K562 (cell line): ENCODE measurements around the gene CEP44. TPM values are rescaled to one million over a fixed set of nuclear protein-coding genes. Genes with fewer than 3 reads are reported as not detected.
A peak's percentile ranks its signal among the peaks of the same experiment; 100 is the strongest.

ENCODE experiments used
- ATAC-seq: fragments of 200-7000 bp; cut with Tn5 transposase; 3 replicates; pipeline ENCODE4 v1.9.1; 2020; ENCODE audit warnings: moderate library complexity
- BruUV-seq: library from RNA; stranded (reverse); fragments of 400-500 nt; replicated peaks from 2 replicates; lab custom pipeline; 2021; lab: Mats Ljungman, UMichigan
- CTCF ChIA-PET: fragments of 300-600 bp; formaldehyde crosslinking; extraction: SDS; loops from one replicate; lab custom pipeline; 2021; ENCODE audit warnings: low intra/inter-chr PET ratio; lab: Yijun Ruan, JAX
- POLR2A ChIA-PET: fragments of 300-600, 350-650 bp; sonication (Branson Sonifier 250); formaldehyde crosslinking; extraction: SDS; loops from one replicate; lab custom pipeline; 2021; ENCODE audit warnings: antibody characterized with exemption, inconsistent platforms; lab: Yijun Ruan, JAX
- DNase-seq, 4 experiments: peaks; one replicate each; pipeline versions ENCODE4 v3.0.0 to v3.0.0-alpha.2; 2011 to 2018; ENCODE audit warnings: low spot score in 3 of 4, mixed read lengths in 3 of 4; ENCODE audit errors: extremely low read depth in 1 of 4
- FAIRE-seq: peaks from 2 replicates; lab custom pipeline; 2011; peaks lifted over from hg19 to GRCh38; lab: Jason Lieb, UNC
- H2AFZ ChIP-seq: 2 replicates; pipeline ENCODE4 v1.6.0; 2011; ENCODE audit warnings: low read depth, low read length, control low read depth, inconsistent platforms
- H3K27ac ChIP-seq: fragments of 200-600 bp; 3 replicates; pipeline ENCODE4 v1.8.0; 2011; ENCODE audit warnings: low read depth, mild to moderate bottlenecking, control low read depth, inconsistent platforms, low read length, moderate library complexity, mixed read lengths; ENCODE audit errors: extremely low read depth
- H3K27me3 ChIP-seq, 2 experiments: fragments of 300-600 bp in 1 of 2; 2 replicates in 1 of 2; 3 replicates in 1 of 2; pipeline versions ENCODE4 v1.6.0 to v1.8.0; 2011; ENCODE audit warnings: inconsistent platforms in 2 of 2, low read length in 2 of 2, mild to moderate bottlenecking in 1 of 2, mixed read lengths in 1 of 2, moderate library complexity in 1 of 2; ENCODE audit not compliant: control insufficient read depth in 2 of 2, insufficient read depth in 2 of 2
- H3K36me3 ChIP-seq: fragments of 300-600 bp; 3 replicates; pipeline ENCODE4 v1.8.0; 2011; ENCODE audit warnings: mild to moderate bottlenecking, low read length, inconsistent platforms; ENCODE audit not compliant: control insufficient read depth, insufficient read depth
- H3K4me1 ChIP-seq, 2 experiments: fragments of 200-600 bp in 1 of 2; replicated peaks in 1 of 2; 2 replicates in 1 of 2; 3 replicates in 1 of 2; pipeline versions ENCODE4 v1.5.1 to v1.8.0; 2011; ENCODE audit warnings: inconsistent platforms in 2 of 2, low read length in 2 of 2, mild to moderate bottlenecking in 1 of 2, mixed read lengths in 1 of 2, moderate library complexity in 1 of 2; ENCODE audit not compliant: control insufficient read depth in 2 of 2, insufficient read depth in 2 of 2
- H3K4me2 ChIP-seq: 2 replicates; pipeline ENCODE4 v1.6.1; 2011; ENCODE audit warnings: low read length, control low read depth, inconsistent platforms, mixed read lengths; ENCODE audit not compliant: insufficient read depth
- H3K4me3 ChIP-seq: fragments of 200-600 bp; sonication (generic), shearing (Covaris generic); 2 replicates; pipeline ENCODE4 v1.5.1; 2016; ENCODE audit warnings: control low read depth, inconsistent platforms
- H3K79me2 ChIP-seq: fragments of 200-600 bp; 3 replicates; pipeline ENCODE4 v1.8.0; 2011; ENCODE audit warnings: low read length, inconsistent platforms; ENCODE audit not compliant: control insufficient read depth, insufficient read depth
- H3K9ac ChIP-seq, 2 experiments: 2 replicates each; pipeline versions ENCODE4 v1.6.0 to v1.6.1; 2011; ENCODE audit warnings: low read depth in 2 of 2, low read length in 2 of 2, control low read depth in 1 of 2, inconsistent platforms in 1 of 2, mild to moderate bottlenecking in 1 of 2, mixed read lengths in 1 of 2; ENCODE audit not compliant: insufficient read depth in 1 of 2
- H3K9me1 ChIP-seq: one replicate; pipeline ENCODE4 v1.6.0; 2011; ENCODE audit warnings: inconsistent platforms, mild to moderate bottlenecking, low read length, moderate library complexity; ENCODE audit not compliant: control insufficient read depth, insufficient read depth
- H3K9me3 ChIP-seq: replicated peaks from 2 replicates; pipeline ENCODE4 v1.5.1; 2011; ENCODE audit warnings: low read depth, low read length, inconsistent platforms; ENCODE audit not compliant: control insufficient read depth, insufficient read depth
- H4K20me1 ChIP-seq: replicated peaks from 2 replicates; pipeline ENCODE4 v1.6.1; 2011; ENCODE audit warnings: low read length, inconsistent platforms, mixed read lengths; ENCODE audit not compliant: control insufficient read depth, insufficient read depth
- NFIC ChIP-seq: fragments of 450-650 bp; IDR thresholded peaks from 2 replicates; pipeline ENCODE4 v1.6.1; 2017; ENCODE audit warnings: mild to moderate bottlenecking, inconsistent platforms
- STAG1 ChIP-seq: sonication (generic); formaldehyde crosslinking; IDR thresholded peaks from 2 replicates; pipeline ENCODE4 v1.5.0; 2020; ENCODE audit warnings: missing genetic modification reagents, borderline replicate concordance
- ZNF165 ChIP-seq: fragments of 250-450 bp; sonication (Bioruptor Pico); IDR thresholded peaks from 2 replicates; pipeline ENCODE4 v1.4.0; 2020; ENCODE audit warnings: borderline replicate concordance
- ZNF436 ChIP-seq: fragments of 250-450, 450-650 bp; sonication (Bioruptor Pico); formaldehyde crosslinking; IDR thresholded peaks from 2 replicates; pipeline ENCODE4 v1.7.0; 2020; ENCODE audit warnings: mild to moderate bottlenecking
- WGBS: fragments of 100-300 bp; shearing (Covaris generic); methylation state at CpG from one replicate; pipeline ENCODE4 v1.1.6; 2016; ENCODE audit warnings: low coverage, mixed read lengths; ENCODE audit not compliant: insufficient coverage; ENCODE audit errors: missing lambda C conversion rate; 5-methylcytosine and 5-hydroxymethylcytosine counted together
- in situ Hi-C: fragments of 300-500 bp; cut with MboI; formaldehyde crosslinking; loops from 4 replicates; pipeline ENCODE4 v1.15.0; 2018; ENCODE audit warnings: inconsistent platforms, mixed read lengths
- intact Hi-C: fragments of 100-400 bp; cut with micrococcal nuclease; formaldehyde crosslinking; loops from 2 replicates; pipeline ENCODE4 v1.14.2; 2022
- polyA plus RNA-seq, 8 experiments: library from polyadenylated mRNA; depleted of rRNA in 4 of 8; stranded (reverse) in 5 of 8; unstranded in 3 of 8; fragments of >200 nt; fragmentation: Nextera tagmentation in 2 of 8; fragmentation: Illumina TruSeq in 1 of 8; extraction: Ambion mirVana in 2 of 8; extraction: Trizol in 1 of 8; gene quantifications; 2 replicates each; pipeline versions ENCODE4 v1.2.1 to v1.2.3, GENCODE V29; 2011 to 2014; ENCODE audit warnings: inconsistent platforms in 1 of 8, missing spikeins in 1 of 8
- total RNA-seq, 7 experiments: library from RNA; depleted of rRNA in 6 of 7; stranded (reverse); fragments of >200 nt in 6 of 7; fragmentation: Illumina TruSeq in 2 of 7; extraction: Trizol in 2 of 7; gene quantifications; 2 replicates each; pipeline versions ENCODE4 v1.2.1 to v1.2.3, GENCODE V29; 2011 to 2021; ENCODE audit warnings: low replicate concordance in 1 of 7
- TF ChIP-seq, protein P1 (sequence below): fragments of 450-650 bp; IDR thresholded peaks from 2 replicates; pipeline ENCODE4 v1.6.1; 2017; ENCODE audit warnings: mild to moderate bottlenecking, moderate library complexity

CEP44 gene
- total and polyA plus RNA-seq, 9 of the 15 experiments (the other 6 are each of a cell fraction or from before 2014, with no cell fraction given), result 19.6 to 45.0 (median 24.4) TPM

DNA sequence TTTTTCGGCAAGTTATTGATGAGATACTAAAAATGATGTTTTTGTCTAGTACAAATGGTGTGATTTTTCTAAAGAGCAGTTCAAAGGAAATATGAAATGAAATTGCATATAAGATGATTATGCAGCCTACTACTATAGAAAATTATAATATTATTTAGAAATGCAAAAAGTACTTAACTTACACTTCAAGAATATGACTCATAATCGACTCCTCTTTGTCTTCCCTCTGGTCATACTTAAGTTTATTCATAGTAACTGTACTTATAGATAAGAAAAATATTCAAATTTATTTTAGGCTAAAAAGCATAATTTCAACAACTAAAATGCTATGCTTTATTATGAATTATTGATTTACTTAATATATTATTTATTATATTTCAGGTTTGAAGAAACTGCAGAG, 33.2 kb downstream of the CEP44 start:
- in situ Hi-C loops, result no loop called here
- intact Hi-C loops, result loop anchor here (5.0 kb wide), 3 partner anchors 195 to 565 kb away; no protein-coding TSS in a partner anchor

GRCh38 chr4:174317531-174317930, 33.8 kb downstream of the CEP44 start:
- no peak for ATAC-seq
- H3K79me2 ChIP-seq, result no peaks in the 10 kb centered on the region
- TF ChIP-seq NFIC, result peak; percentile 28; the same call in 1 of the 2 replicates
- TF ChIP-seq ZNF165 (CRISPR knock-in tag), result no peak
- TF ChIP-seq STAG1 (CRISPR knock-in tag), result no peak
- TF ChIP-seq, protein P1, sequence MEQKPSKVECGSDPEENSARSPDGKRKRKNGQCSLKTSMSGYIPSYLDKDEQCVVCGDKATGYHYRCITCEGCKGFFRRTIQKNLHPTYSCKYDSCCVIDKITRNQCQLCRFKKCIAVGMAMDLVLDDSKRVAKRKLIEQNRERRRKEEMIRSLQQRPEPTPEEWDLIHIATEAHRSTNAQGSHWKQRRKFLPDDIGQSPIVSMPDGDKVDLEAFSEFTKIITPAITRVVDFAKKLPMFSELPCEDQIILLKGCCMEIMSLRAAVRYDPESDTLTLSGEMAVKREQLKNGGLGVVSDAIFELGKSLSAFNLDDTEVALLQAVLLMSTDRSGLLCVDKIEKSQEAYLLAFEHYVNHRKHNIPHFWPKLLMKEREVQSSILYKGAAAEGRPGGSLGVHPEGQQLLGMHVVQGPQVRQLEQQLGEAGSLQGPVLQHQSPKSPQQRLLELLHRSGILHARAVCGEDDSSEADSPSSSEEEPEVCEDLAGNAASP, result no peak
- TF ChIP-seq, all 486 proteins: peak for 1
- Histone ChIP-seq H3K4me1 (peaks cover 0 to 13% of the 10 kb centered on the region in 2 experiments; a peak in 2 of 5 replicates), H2AFZ (no peak overlapping the region), H3K9ac (no peak overlapping the region), H3K4me2 (no peak overlapping the region), H3K4me3 (no peak overlapping the region), H3K9me1 (no peaks in the 10 kb centered on the region), H4K20me1 (no peaks in the 10 kb centered on the region), H3K36me3 (peaks cover 51% of the 10 kb centered on the region), H3K27ac (no peak overlapping the region), H3K27me3 (no peaks in the 10 kb centered on the region), H3K9me3 (no peaks in the 10 kb centered on the region)
- BruUV-seq, result no TSS peak
- ChIA-PET POLR2A (no interaction called here), CTCF (interaction anchor here (0.6 kb wide), 1 partner anchor 59 kb away, joined by 5 read pairs; no protein-coding TSS in a partner anchor)
- DNase-seq (no peak), FAIRE-seq (no peak)
- intact Hi-C loops (loop anchor here (5.0 kb wide), 3 partner anchors 195 to 565 kb away; no protein-coding TSS in a partner anchor), in situ Hi-C loops (no loop called here)

More for the DNA sequence above, 33.2 kb downstream of the CEP44 start:
- H3K4me2 ChIP-seq, result no peak overlapping the region
- ATAC-seq (no peak), DNase-seq (no peak), FAIRE-seq (no peak)
- no peaks in the 10 kb centered on the region for H3K9me1 ChIP-seq
- no peaks in the 10 kb centered on the region for H3K9me3 ChIP-seq
- H3K4me1 ChIP-seq, result peaks cover 0 to 13% of the 10 kb centered on the region in 2 experiments; a peak in 2 of 5 replicates
- H2AFZ ChIP-seq, result no peak overlapping the region
- H3K27ac ChIP-seq, result no peak overlapping the region
- H4K20me1 ChIP-seq, result no peaks in the 10 kb centered on the region
- no TSS peak for BruUV-seq
- H3K79me2 ChIP-seq, result no peaks in the 10 kb centered on the region
- CTCF ChIA-PET, result interaction anchor here (0.6 kb wide), 1 partner anchor 59 kb away, joined by 5 read pairs; no protein-coding TSS in a partner anchor
- POLR2A ChIA-PET, result no interaction called here
- peaks cover 56% of the 10 kb centered on the region for H3K36me3 ChIP-seq
- no peaks in the 10 kb centered on the region for H3K27me3 ChIP-seq
- H3K9ac ChIP-seq, result no peak overlapping the region
- H3K4me3 ChIP-seq, result no peak overlapping the region
- no peak for TF ChIP-seq ZNF436 (CRISPR knock-in tag)
- TF ChIP-seq, all 486 proteins: peak for 0
- WGBS, result 50% methylated on average over 2 of the region's 2 CpGs
